MCF 10A (cell line): ENCODE measurements around the gene TTC33. TPM values are rescaled to one million over a fixed set of nuclear protein-coding genes. Genes with fewer than 3 reads are reported as not detected.

Experiments
- BruUV-seq: library from RNA; stranded (reverse); fragments of 400-500 nt; replicated peaks from 2 replicates; lab custom pipeline; 2021; lab: Mats Ljungman, UMichigan
- CTCF ChIA-PET: fragments of 300-600 bp; sonication (Branson Sonifier 250); formaldehyde crosslinking; extraction: SDS; loops from one replicate; lab custom pipeline; 2021; ENCODE audit warnings: antibody characterized with exemption, inconsistent platforms; lab: Yijun Ruan, JAX
- POLR2A ChIA-PET: fragments of 300-600, 350-650 bp; sonication (Branson Sonifier 250); formaldehyde crosslinking; extraction: SDS; loops from one replicate; lab custom pipeline; 2020; ENCODE audit warnings: antibody characterized with exemption, inconsistent platforms; lab: Yijun Ruan, JAX
- DNase-seq: peaks from one replicate; pipeline ENCODE4 v3.0.0-alpha.2; 2018; ENCODE audit not compliant: unreplicated experiment
- H3K27ac Mint-ChIP-seq: one replicate; pipeline ENCODE4 v1.8.0; 2022; ENCODE audit warnings: mild to moderate bottlenecking, low read depth, mixed read lengths; ENCODE audit not compliant: unreplicated experiment
- H3K27me3 Mint-ChIP-seq: one replicate; pipeline ENCODE4 v1.8.0; 2022; ENCODE audit warnings: mixed read lengths; ENCODE audit not compliant: insufficient read depth, unreplicated experiment
- H3K36me3 Mint-ChIP-seq: one replicate; pipeline ENCODE4 v1.8.0; 2022; ENCODE audit warnings: mild to moderate bottlenecking, moderate library complexity, mixed read lengths; ENCODE audit not compliant: insufficient read depth, unreplicated experiment
- H3K4me1 Mint-ChIP-seq: one replicate; pipeline ENCODE4 v1.8.0; 2022; ENCODE audit warnings: mixed read lengths; ENCODE audit not compliant: insufficient read depth, unreplicated experiment
- H3K4me3 Mint-ChIP-seq: one replicate; pipeline ENCODE4 v1.8.0; 2022; ENCODE audit warnings: mild to moderate bottlenecking, moderate library complexity, mixed read lengths; ENCODE audit not compliant: unreplicated experiment
- H3K9me3 Mint-ChIP-seq: one replicate; pipeline ENCODE4 v1.8.0; 2022; ENCODE audit warnings: mixed read lengths; ENCODE audit not compliant: unreplicated experiment
- intact Hi-C: fragments of 100-400 bp; cut with micrococcal nuclease; formaldehyde crosslinking; loops from 2 replicates; pipeline ENCODE4 v1.14.1; 2022
- total RNA-seq: library from RNA; stranded (reverse); gene quantifications from 2 replicates; pipeline ENCODE4 v1.2.3, GENCODE V29; 2022
- TF ChIP-seq, protein P1 (sequence below): fragments of 200-600 bp; IDR thresholded peaks from one replicate; pipeline ENCODE4 v1.8.0; 2022; ENCODE audit warnings: antibody characterized with exemption, mild to moderate bottlenecking; ENCODE audit not compliant: unreplicated experiment

Gene TTC33
- total RNA-seq, 1 experiment from 2014 or later: 13.3 TPM

DNA sequence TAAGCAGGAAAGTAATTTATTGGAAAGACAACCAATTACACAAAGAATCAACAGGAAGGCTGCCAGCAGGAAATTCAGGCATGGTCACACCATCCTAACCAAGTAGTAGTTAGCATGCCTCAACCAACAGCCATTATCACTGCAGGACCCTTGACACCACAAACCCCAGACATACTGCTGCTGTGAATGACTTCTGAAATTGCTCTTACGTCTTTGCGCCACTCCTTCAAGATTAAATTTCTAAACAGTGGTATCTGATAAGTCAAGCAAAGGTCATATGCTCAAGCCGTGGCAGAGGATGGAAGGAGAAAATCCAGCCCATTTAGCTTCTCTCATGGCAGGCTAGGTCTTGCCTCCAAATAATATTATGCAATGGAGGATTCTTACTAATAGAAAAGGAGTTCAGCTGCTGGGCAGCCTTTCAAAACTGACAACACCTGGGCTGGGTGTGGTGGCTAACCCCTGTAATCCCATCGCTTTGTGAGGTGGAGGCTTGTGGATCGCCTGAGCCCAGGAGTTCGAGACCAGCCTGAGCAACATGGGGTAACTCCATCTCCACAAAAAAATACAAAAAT lies 81.0 kb downstream of the TTC33 start:
- POLR2A ChIA-PET: interaction anchor here (1.3 kb wide), 1 partner anchor 16 kb away, joined by 3 read pairs; no protein-coding TSS in a partner anchor
- Mint-ChIP-seq H3K36me3 (no peaks in the 10 kb centered on the region), H3K4me1 (peaks cover 33% of the 10 kb centered on the region), H3K9me3 (no peaks in the 10 kb centered on the region), H3K4me3 (no peak overlapping the region), H3K27me3 (no peaks in the 10 kb centered on the region), H3K27ac (no peak overlapping the region)
- CTCF ChIA-PET: interaction anchor here (2.1 kb wide), 1 partner anchor 726 kb away, joined by 8 read pairs; no protein-coding TSS in a partner anchor
- peak; percentile 83 for DNase-seq
- intact Hi-C loops: loop anchor here (5.0 kb wide), 3 partner anchors 72 to 262 kb away; no protein-coding TSS in a partner anchor
- TF ChIP-seq, protein P1, sequence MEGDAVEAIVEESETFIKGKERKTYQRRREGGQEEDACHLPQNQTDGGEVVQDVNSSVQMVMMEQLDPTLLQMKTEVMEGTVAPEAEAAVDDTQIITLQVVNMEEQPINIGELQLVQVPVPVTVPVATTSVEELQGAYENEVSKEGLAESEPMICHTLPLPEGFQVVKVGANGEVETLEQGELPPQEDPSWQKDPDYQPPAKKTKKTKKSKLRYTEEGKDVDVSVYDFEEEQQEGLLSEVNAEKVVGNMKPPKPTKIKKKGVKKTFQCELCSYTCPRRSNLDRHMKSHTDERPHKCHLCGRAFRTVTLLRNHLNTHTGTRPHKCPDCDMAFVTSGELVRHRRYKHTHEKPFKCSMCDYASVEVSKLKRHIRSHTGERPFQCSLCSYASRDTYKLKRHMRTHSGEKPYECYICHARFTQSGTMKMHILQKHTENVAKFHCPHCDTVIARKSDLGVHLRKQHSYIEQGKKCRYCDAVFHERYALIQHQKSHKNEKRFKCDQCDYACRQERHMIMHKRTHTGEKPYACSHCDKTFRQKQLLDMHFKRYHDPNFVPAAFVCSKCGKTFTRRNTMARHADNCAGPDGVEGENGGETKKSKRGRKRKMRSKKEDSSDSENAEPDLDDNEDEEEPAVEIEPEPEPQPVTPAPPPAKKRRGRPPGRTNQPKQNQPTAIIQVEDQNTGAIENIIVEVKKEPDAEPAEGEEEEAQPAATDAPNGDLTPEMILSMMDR: no peak
- no TSS peak for BruUV-seq

DNA sequence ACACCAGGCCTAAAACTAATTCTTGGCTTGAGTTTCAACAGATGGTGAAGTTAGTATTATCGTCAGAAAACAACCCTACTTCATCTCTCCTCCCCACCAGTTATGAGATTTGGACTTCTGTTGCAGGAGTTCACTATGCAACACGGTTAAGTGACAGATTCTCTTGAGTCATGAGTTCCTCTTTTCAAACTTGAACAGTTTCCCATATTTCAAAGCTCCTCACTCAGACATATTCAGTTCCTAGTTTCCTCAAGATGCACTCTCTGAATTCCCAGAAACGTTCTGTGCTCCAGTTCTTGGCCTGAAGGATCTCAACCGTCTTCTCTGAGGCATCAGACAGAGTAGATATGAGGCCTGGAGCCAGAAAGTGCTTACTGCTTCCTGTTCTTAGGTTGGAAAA lies 83.3 kb downstream of the TTC33 start:
- H3K36me3 Mint-ChIP-seq: no peaks in the 10 kb centered on the region
- intact Hi-C loops: no loop called here
- POLR2A ChIA-PET: no interaction called here
- peaks cover 24% of the 10 kb centered on the region for H3K4me1 Mint-ChIP-seq
- TF ChIP-seq, protein P1: no peak
- CTCF ChIA-PET: no interaction called here
- no peak overlapping the region for H3K4me3 Mint-ChIP-seq
- no TSS peak for BruUV-seq
- H3K27ac Mint-ChIP-seq: no peak overlapping the region
- DNase-seq: no peak
- H3K27me3 Mint-ChIP-seq: no peaks in the 10 kb centered on the region
- no peaks in the 10 kb centered on the region for H3K9me3 Mint-ChIP-seq

DNA sequence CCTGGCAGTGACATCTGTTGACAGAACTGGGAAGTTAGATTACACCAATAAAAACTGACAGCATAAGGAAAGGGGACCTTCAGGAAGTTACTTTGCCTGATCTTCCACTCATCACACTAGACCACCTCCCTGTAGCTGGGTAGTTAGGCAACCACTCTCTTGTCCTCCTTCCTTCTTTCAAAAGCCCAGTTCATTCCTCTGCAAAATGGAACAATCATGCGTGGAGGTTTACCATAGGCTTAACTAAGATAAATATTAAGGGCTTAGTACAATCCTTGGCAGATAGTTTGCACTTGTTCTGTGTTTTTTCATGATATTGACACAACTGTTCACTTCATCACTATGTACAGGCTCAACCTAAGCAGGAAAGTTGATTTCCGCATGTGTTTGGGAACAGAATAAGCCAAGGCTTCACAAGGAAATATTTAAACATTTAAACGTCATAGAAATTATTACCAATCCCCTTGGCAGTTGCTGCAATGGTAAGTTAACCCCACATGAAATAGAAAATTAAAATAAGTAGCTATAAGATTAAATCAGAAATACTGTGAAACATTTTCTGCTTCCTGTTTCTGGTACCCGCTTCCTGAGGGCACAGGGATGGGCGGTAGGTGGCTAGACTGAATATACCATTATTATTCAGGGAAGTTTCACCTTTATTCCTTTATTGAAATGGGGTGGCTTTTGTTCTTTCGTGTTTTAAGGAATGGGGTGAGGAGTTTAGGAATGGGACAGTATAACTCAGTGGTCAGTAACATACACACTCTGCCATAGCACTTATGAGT lies 86.0 kb downstream of the TTC33 start:
- TF ChIP-seq, protein P1: no peak
- Mint-ChIP-seq H3K27ac (no peak overlapping the region), H3K9me3 (no peaks in the 10 kb centered on the region), H3K4me1 (peaks cover 16% of the 10 kb centered on the region), H3K4me3 (no peak overlapping the region), H3K27me3 (no peaks in the 10 kb centered on the region), H3K36me3 (peaks cover 5% of the 10 kb centered on the region)
- no TSS peak for BruUV-seq
- ChIA-PET POLR2A (interaction anchor here (0.6 to 1.4 kb wide), 2 partner anchors 18 to 907 kb away, joined by 3 read pairs; no protein-coding TSS in a partner anchor), CTCF (interaction anchor here (1.3 kb wide), 1 partner anchor 17 kb away, joined by 5 read pairs; no protein-coding TSS in a partner anchor)
- intact Hi-C loops: no loop called here
- DNase-seq: no peak

DNA sequence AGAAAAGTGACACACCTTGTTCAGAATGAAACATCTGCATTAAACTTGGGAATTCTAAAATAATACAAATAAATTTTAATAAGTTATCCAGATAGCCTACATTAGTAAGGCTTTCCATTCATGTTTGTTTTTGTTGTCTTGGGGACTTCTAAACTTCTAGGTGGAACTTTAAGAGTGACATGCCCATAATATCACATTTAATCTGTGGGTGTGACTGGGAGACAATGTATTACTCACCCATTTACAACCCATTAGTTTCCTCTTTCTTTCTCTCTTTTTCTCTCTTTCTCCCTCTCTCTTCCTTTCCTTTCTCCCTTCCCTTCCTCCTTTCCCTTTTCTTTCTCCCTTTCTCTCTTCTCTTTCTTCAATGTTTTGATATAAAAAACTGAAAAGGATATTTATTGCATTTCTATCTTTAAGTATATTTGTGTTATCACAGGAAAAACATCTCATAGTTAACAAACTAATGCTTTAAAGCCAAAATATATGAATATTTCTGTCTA lies 88.5 kb downstream of the TTC33 start:
- intact Hi-C loops: no loop called here
- BruUV-seq: no TSS peak
- CTCF ChIA-PET: interaction anchor here (1.1 kb wide), 1 partner anchor 953 kb away, joined by 3 read pairs; no protein-coding TSS in a partner anchor

More for the DNA sequence above, 88.5 kb downstream of the TTC33 start:
- Mint-ChIP-seq H3K27ac (peak overlapping the region; percentile 8), H3K4me3 (no peak overlapping the region), H3K9me3 (no peaks in the 10 kb centered on the region), H3K27me3 (no peaks in the 10 kb centered on the region), H3K4me1 (peaks cover 6% of the 10 kb centered on the region), H3K36me3 (peaks cover 5% of the 10 kb centered on the region)
- DNase-seq: no peak
- TF ChIP-seq, protein P1: no peak
- POLR2A ChIA-PET: no interaction called here
